ENCODE measurements around the gene FGR. TPM values are rescaled to one million over a fixed set of nuclear protein-coding genes. Genes with fewer than 3 reads are reported as not detected.

FGR gene
- 0.06 to 0.09 TPM (median 0.07 TPM) in 3 of 5 replicates, not detected in the others for total RNA-seq (2022; extraction: Qiagen RNA extraction)

GRCh38 chr1:27634985-27635367 lies at the start of gene FGR:
Gene FGR (minus strand): TSS chr1:27635185. CDS start chr1:27623916, 11,269 bp downstream.

DNA sequence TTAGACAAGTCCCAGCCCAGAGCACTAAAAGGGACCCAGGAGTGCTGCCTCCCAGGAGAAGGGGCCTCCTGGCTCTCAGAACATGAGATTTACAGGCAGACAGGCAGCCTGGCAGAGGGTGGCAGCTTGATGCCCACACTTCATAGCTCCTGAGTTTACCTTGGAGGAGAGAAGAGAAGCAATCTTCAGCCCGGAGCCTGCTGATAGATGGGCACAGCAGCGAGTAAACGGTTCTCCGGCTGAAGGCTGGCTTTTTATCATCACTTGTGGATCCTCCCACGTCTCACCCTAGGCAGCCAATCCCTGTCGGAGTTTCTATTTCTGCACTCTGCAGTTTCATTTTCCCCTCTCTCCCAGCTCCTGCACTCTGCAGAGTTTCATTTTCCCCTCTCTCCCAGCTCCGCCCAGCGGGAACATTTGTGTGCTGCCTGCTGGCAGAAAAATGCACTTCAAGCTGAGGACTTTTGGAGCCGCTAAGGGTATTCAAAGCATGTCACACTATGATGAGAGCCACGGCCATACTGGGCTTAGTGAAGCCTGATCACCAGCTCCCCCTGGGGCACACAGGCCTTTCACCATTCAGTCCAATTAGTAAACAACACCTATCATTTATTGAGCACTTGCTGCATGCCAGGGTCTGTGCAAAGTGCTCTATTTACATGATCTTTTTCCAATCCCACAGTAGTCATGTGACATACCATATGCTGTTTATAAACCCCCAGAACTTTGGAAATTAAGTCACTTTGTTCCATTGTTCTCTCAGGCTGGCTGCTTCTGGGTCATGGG lies 37.2 kb upstream of the FGR start, which contains the start of gene IFI6:
TSS of gene IFI6 (minus strand) at position 229 of the 786 bp plus-strand sequence. CDS start 2,878 bp downstream, outside the sequence.

GRCh38 chr1:27603681-27604578 lies 31.1 kb downstream of the FGR start, which contains the start of gene AHDC1:
Gene AHDC1 (minus strand): TSS chr1:27604144. CDS start chr1:27552115, 52,029 bp downstream.

Other genes with a start within 250 kb of the FGR start
- gene GPR3, start 242.6 kb downstream of the FGR start, total RNA-seq (2022; extraction: Qiagen RNA extraction): 1.3 to 1.8 TPM (median 1.7 TPM) in 5 replicates
- gene WASF2, start 145.0 kb downstream of the FGR start, total RNA-seq (2022; extraction: Qiagen RNA extraction): 46.8 to 64.9 TPM (median 56.1 TPM) in 5 replicates
- 18.0 to 27.0 TPM (median 26.3 TPM) in 5 replicates for gene AHDC1, start 31.0 kb downstream of the FGR start, total RNA-seq (2022; extraction: Qiagen RNA extraction)
- 8.4 to 14.3 TPM (median 11.7 TPM) in 5 replicates for gene IFI6, start 37.0 kb upstream of the FGR start, total RNA-seq (2022; extraction: Qiagen RNA extraction)
- gene FAM76A, start 90.8 kb upstream of the FGR start, total RNA-seq (2022; extraction: Qiagen RNA extraction): 5.3 to 8.2 TPM (median 6.9 TPM) in 5 replicates
- gene STX12, start 138.0 kb upstream of the FGR start, total RNA-seq (2022; extraction: Qiagen RNA extraction): 8.1 to 9.7 TPM (median 9.6 TPM) in 5 replicates
- gene PPP1R8, start 195.6 kb upstream of the FGR start, total RNA-seq (2022; extraction: Qiagen RNA extraction): 37.4 to 43.6 TPM (median 37.6 TPM) in 5 replicates
- gene THEMIS2, start 237.4 kb upstream of the FGR start, total RNA-seq (2022; extraction: Qiagen RNA extraction): 0.70 to 0.97 TPM (median 0.85 TPM) in 5 replicates

All from A549 treated with Hydrocortisone at 1 μM for 4 hours (cell line).